Heart right ventricle (tissue), 16 donors: ENCODE measurements around the gene KSR2. TPM values are rescaled to one million over a fixed set of nuclear protein-coding genes. Genes with fewer than 3 reads are reported as not detected.

Experiments used
- ATAC-seq, 8 donors: fragments of 200-7000 bp; cut with Tn5 transposase; one replicate each; pipeline ENCODE4 v1.9.1; 2020; ENCODE audit warnings: mild to moderate bottlenecking in 8 of 8, moderate library complexity in 8 of 8, moderate number of reproducible peaks in 1 of 8
- DNase-seq, 2 donors: peaks; one replicate each; pipeline ENCODE4 v3.0.0-alpha.2; 2020
- H3K27ac ChIP-seq, 10 donors: fragments of 200-600 bp; sonication (generic) in 2 of 10; one replicate each; pipeline versions ENCODE4 v1.5.0 to v1.8.0; 2020 to 2022; ENCODE audit warnings: mild to moderate bottlenecking in 3 of 10
- H3K27me3 ChIP-seq, 7 donors: fragments of 200-600 bp; one replicate each; pipeline ENCODE4 v1.8.0; 2021 to 2022; ENCODE audit warnings: mild to moderate bottlenecking in 2 of 7
- H3K36me3 ChIP-seq, 9 donors: fragments of 200-600 bp; sonication (generic) in 1 of 9; one replicate each; pipeline versions ENCODE4 v1.5.0 to v1.8.0; 2020 to 2022; ENCODE audit warnings: mild to moderate bottlenecking in 2 of 9
- H3K4me1 ChIP-seq, 9 donors: fragments of 200-600 bp; sonication (generic) in 1 of 9; one replicate each; pipeline versions ENCODE4 v1.5.0 to v1.8.0; 2020 to 2022; ENCODE audit warnings: mild to moderate bottlenecking in 4 of 9
- H3K4me3 ChIP-seq, 10 donors: fragments of 200-600 bp; sonication (generic) in 2 of 10; one replicate each; pipeline versions ENCODE4 v1.5.0 to v1.8.0; 2020 to 2022; ENCODE audit warnings: mild to moderate bottlenecking in 7 of 10, moderate library complexity in 2 of 10
- H3K9me3 ChIP-seq, 11 donors: fragments of 200-600 bp in 10 of 11; sonication (generic) in 2 of 11; one replicate each; pipeline versions ENCODE4 v1.5.0 to v1.8.0; 2013 to 2022; ENCODE audit warnings: mild to moderate bottlenecking in 2 of 11, control low read depth in 1 of 11, moderate library complexity in 1 of 11
- CTCF ChIP-seq, 9 donors: fragments of 200-600 bp; sonication (generic) in 2 of 9; IDR thresholded peaks; one replicate each; pipeline versions ENCODE4 v1.5.0 to v1.8.0; 2021 to 2022; ENCODE audit warnings: antibody characterized with exemption in 9 of 9, mild to moderate bottlenecking in 5 of 9, moderate library complexity in 1 of 9
- WGBS, 2 donors: extraction: QIAGEN DNeasy Blood & Tissue Kit; methylation state at CpG; one replicate each; pipeline ENCODE4 v1.1.7; 2013; ENCODE audit warnings: inconsistent platforms in 1 of 2; 5-methylcytosine and 5-hydroxymethylcytosine counted together
- intact Hi-C, 10 donors: fragments of 100-400 bp; cut with DNase I; formaldehyde crosslinking; loops; one replicate each; pipeline versions ENCODE4 v1.11.1 to v1.14.2; 2022
- polyA plus RNA-seq, 2 donors: library from polyadenylated mRNA; stranded (reverse); fragments of 200-250 nt; gene quantifications; one replicate each; pipeline ENCODE4 v1.2.3, GENCODE V29; 2013
- total RNA-seq, 10 donors: library from RNA; stranded (reverse); fragmentation: NEBNext Ultra II Directional in 3 of 10; extraction: Animal tissue kit (Norgen Biotek cat#: 25700) in 3 of 10; gene quantifications; one replicate each; pipeline versions ENCODE4 v1.2.1 to v1.2.4, GENCODE V29; 2021 to 2023
- donor health status: Arrhythmogenic right ventricular cardiomyopathy.
- donor health status: ischemic (EF 13 %, LVEDD 7.1; RV severe dilation, severe dysfunction).
- donor health status: healthy with polysubstance abuse.
- donor health status: DM: no; HTN: yes; CAD: no.
- donor health status: DM: no; HTN: no; CAD: no.
- donor health status: ischemic (EF 25% LVEDD 6.9; RV normal size, moderate dysfunction).
- donor health status: ischemic (EF 25% LVEDD 5.7; RV mildly dilated, moderate dysfunction).
- donor health status: healthy.
- donor health status: DM: yes; HTN: yes; CAD: no.
- donor health status: Ischemic cardiomyopathy.
- donor health status: ischemic (EF 35%, LVEDD 5.7; RV mildly dilated, moderate dysfunction).
- donor health status: nonischemic (EF 11% LVEDD 7.7; RV severe dilation, severe dysfunction).
- donor health status: DM: yes; HTN: yes; CAD: no.
- donor health status: PGD.
- donor health status: ischemic (EF 29% LVEDD 5.4; RV normal size, mild dysfunction).
- donor health status: nonischemic (EF 23%, LVEDD 6.1; RV moderate dilation, normal function).

Gene KSR2
- total and polyA plus RNA-seq, 12 donors: 0.02 TPM; not detected in 9

GRCh38 chr12:117724543-117724942 is 244.2 kb downstream of the KSR2 start:
- no peak for DNase-seq
- no peak overlapping the region for H3K27ac ChIP-seq
- H3K4me3 ChIP-seq: no peak overlapping the region
- H3K4me1 ChIP-seq: no peaks in the 10 kb centered on the region
- no peak for ATAC-seq
- no peaks in the 10 kb centered on the region for H3K9me3 ChIP-seq
- intact Hi-C loops: no loop called here
- no peak for TF ChIP-seq CTCF (IDR thresholded peaks at IDR 0.05)
- WGBS, 2 donors: 52 to 54% methylated on average over 4 of the region's 4 CpGs
- H3K36me3 ChIP-seq: no peaks in the 10 kb centered on the region
- peaks cover 0 to 8% (median 0%) of the 10 kb centered on the region in 7 donors for H3K27me3 ChIP-seq

- 23 to 30% methylated on average over 4 of the region's 4 CpGs for WGBS, 2 donors
- DNase-seq: peak; percentile 11 to 60
- no peak overlapping the region for H3K27ac ChIP-seq
- ATAC-seq: peak; percentile 81 to 98 (median 94)
- H3K9me3 ChIP-seq: peaks cover 0 to 14% (median 0%) of the 10 kb centered on the region in 11 donors
- no peak overlapping the region for H3K4me3 ChIP-seq
- H3K36me3 ChIP-seq: no peaks in the 10 kb centered on the region
- intact Hi-C loops: no loop called here
- peaks cover 0 to 13% (median 0%) of the 10 kb centered on the region in 7 donors for H3K27me3 ChIP-seq
- TF ChIP-seq CTCF (IDR thresholded peaks at IDR 0.05): no peak
- H3K4me1 ChIP-seq: peaks cover 0 to 5% (median 0%) of the 10 kb centered on the region in 9 donors
Observed at GRCh38 chr12:117718559-117718958, 250.2 kb downstream of the KSR2 start.

- DNase-seq (no peak), ATAC-seq (no peak)
- Histone ChIP-seq H3K9me3 (peaks cover 0 to 14% (median 0%) of the 10 kb centered on the region in 11 donors), H3K36me3 (no peaks in the 10 kb centered on the region), H3K27me3 (peaks cover 0 to 18% (median 0%) of the 10 kb centered on the region in 7 donors), H3K27ac (no peak overlapping the region), H3K4me1 (peaks cover 0 to 5% (median 0%) of the 10 kb centered on the region in 9 donors), H3K4me3 (no peak overlapping the region)
- 61 to 71% methylated on average over 1 of the region's 1 CpG for WGBS, 2 donors
- intact Hi-C loops: no loop called here
- no peak for TF ChIP-seq CTCF (IDR thresholded peaks at IDR 0.05)
Observed at GRCh38 chr12:117718141-117718540, 250.6 kb downstream of the KSR2 start.

- WGBS, 2 donors: 48 to 54% methylated on average over 4 of the region's 4 CpGs
- no peak overlapping the region for H3K4me3 ChIP-seq
- ATAC-seq (no peak), DNase-seq (no peak)
- peaks cover 0 to 5% (median 0%) of the 10 kb centered on the region in 9 donors for H3K4me1 ChIP-seq
- H3K9me3 ChIP-seq: peaks cover 0 to 14% (median 0%) of the 10 kb centered on the region in 11 donors
- no peak overlapping the region for H3K27ac ChIP-seq
- H3K36me3 ChIP-seq: no peaks in the 10 kb centered on the region
- intact Hi-C loops: no loop called here
- H3K27me3 ChIP-seq: peaks cover 0 to 21% (median 9%) of the 10 kb centered on the region in 7 donors
- no peak for TF ChIP-seq CTCF (IDR thresholded peaks at IDR 0.05)
Observed at GRCh38 chr12:117714203-117714602, 254.6 kb downstream of the KSR2 start.
